Fibroblast of skin of right biceps (primary cell): Measurements from ENCODE around the gene NSMCE3.
A peak's percentile ranks its signal among the peaks of the same experiment; 100 is the strongest.

Experiments used
- DNase-seq: peaks from one replicate; pipeline ENCODE4 v3.0.0-alpha.2; 2013

Gene NSMCE3

DNA sequence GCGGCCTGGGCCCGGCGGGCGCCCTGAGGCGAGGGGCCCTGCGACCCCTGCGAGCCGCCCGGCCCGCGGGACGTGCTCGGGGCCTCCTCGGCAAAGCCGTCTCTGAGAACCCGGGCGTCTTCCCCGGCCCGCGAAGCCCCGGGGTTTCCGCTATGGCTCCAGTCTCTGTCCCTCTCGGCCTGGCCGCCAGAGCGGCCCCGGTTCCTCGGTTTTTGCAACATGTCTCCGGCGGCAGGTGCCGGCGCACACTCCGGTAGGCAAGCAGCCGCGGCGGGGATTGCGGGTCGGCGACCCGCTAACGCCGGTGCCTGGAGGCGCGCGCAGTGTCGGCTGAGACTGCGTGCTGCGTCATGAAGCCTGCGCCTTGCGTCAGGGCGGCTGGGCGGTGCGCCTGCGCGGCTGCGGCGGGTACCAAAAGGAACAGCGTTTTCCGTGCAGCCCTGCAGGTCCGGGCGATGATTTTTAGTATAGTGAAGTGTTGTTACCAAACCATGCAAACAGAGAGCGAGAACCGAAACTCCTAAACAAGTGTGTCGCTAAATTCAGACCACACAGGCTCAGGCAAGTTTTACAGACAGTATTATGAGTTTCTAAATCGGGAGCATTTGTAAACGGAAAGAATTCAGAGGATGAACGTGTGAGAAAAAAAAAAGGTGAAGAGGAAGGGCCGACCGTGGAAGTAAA, at the start of gene NSMCE3:
NSMCE3 (minus strand) TSS at position 338 of the 684 bp plus-strand sequence; CDS start at position 221, 117 bp downstream.
- DNase-seq: peak; percentile 86

DNA sequence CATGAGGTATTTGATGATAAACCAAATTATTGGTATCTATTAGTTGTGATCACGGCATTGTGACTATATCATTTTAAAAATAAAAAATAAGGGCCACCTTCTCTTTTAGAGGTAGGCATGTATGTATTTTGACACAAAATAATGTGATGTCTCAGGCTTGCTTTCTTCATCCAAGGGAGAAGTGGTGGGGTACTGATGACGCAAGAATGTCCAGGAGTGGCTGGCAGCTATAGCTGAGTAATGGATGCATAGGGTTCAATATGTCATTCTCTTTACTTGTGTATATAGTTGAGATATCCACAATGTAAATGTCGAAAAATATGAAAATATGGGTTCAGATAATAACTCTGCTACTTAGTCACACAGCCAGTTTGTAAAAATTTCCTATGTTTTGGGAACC, 46.8 kb upstream of the NSMCE3 start:
- no peak for DNase-seq

DNA sequence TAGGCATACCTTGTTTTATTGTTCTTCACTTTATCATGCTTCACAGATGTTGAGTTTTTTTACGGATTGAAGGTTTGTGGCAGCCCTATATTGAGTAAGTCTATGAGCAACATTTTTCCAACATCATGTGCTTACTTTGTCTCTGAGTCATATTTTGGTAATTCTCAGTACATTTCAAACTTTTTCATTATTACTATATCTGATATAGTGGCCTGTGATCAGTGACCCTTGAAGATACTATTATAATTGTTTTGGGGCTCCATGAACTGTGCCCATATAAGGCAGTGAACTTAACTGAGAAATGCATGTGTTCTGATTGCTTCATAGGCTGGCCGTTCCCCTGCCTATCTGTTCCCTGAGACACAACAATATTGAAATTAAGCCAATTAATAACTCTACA, 42.8 kb upstream of the NSMCE3 start:
- DNase-seq: peak; percentile 76

DNA sequence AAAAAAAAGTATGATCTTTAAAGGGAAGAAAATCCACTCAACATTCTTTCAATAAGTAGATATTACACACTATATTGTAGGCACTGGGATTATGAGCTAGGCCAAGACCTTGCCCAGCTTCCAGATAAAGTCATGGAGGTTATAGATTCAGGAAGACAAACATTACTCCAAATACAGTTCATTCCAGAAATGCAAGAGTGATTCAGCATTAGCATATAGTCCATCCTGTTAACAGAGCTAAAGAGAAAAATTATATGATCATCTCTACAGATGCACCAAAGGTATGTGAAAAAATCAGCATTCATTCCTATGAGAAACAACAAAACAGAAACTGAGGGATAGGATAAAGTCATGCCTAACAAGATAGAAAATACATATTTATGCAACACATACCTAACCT, 42.1 kb upstream of the NSMCE3 start:
- peak; percentile 41 for DNase-seq

DNA sequence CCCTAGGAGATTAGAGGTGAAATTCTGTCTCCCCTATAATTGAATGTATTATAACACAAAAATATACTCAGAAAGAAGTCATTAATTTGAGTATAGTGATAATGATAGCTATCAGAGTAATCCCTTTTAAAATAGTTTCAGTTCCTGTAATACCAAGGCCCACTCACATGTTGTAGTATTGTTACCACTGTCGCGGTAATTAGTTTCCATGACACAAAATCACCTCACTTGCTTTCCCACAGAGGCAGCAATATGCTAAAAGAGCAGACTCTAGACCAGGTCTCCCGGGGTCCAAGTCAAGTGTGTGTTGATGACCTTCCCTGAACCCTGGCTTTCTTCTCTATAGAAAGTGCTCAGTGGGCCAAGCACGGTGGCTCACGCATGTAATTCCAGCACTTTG, 39.5 kb upstream of the NSMCE3 start:
- DNase-seq: no peak

DNA sequence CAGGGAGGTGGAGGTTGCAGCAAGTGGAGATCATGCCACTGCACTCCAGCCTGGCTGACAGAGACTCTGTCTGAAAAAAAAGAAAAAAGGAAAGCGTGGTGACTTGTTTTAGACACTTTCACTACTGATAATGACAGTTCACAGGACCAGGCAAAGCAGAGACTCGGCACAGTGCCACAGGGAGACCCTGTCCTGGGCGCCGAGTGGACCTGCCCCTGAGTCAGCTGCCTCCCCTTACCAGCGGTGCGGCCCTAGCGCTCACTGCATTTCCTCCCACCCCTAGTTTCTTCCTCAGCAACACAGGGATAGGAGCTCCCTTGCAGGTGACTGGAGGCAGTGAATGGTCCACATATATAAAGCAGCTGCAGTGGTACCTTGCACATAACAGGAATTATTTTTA, 38.7 kb upstream of the NSMCE3 start:
- no peak for DNase-seq

DNA sequence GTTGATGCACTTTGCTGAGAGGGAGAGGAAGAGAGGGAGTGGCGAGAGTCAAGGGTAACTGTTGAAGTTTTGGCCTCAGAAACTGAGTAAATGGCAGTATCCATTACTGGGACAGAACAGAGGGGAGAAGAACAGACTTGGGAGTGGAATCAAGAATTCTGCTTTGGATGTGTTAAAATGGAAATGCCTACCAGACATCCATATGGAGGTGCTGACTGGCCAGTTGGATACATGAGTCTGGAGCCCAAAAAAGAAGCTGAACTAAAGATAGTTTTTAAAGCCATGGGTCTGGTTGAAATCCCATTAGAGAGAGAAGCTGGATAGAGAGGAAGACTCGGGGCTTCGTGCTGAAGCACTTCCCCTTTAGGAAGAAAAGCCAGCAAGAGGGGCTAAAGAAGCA, 35.9 kb upstream of the NSMCE3 start:
- no peak for DNase-seq

DNA sequence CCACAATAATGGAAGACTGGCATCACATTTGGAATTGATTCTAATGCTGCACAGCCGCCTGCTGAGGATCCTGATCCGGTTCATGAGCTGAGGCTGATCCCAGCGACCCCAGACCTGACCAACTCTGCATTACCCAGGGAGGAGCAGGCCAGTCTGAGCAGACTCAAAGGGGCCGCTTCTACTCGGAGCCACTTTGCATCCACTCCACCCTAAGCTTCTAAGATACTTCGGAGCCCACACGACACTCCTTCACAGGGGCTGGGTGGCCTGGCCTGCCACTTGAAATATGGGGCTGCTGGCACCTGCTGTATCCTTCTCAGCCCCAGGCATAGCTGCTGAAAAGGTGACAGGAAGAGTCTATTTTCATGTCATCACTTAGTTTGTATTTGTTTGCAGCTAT, 33.2 kb upstream of the NSMCE3 start:
- DNase-seq: no peak

DNA sequence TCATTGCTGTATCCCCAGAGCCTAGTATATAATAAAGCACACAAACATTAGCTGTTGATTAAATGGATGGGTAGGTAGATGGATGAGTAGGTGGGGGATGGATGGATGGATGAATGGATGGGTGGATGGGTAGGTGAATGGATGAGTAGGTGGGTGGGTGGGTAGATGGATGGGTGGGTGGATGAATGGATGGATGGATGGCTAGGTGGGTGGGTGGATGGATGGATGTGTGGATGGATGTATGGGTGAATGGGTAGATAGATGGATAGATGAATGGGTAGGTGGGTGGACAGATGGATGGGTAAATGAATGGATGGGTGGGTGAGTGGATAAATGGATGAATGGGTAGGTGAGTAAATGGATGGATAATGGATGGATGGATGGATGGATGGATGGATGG, 30.2 kb upstream of the NSMCE3 start:
- DNase-seq: no peak

DNA sequence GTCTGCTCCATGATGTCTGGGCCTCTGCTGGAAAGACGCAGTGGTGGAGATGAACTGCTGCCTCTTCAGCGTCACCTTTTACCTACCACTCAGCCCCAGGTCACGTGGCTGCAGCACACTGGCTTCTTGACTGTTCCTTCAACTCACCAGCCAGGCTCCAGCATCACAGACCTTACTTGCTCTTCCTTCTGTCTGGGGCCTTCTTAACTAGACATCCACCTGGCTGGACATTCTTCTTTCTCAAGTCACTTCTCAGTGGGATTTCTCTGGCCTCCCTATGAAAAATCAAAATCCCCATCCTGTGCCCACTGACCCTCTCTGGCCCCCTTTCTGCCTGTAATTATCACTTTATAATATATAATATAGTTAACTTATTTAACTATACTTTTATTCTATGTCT, 29.7 kb upstream of the NSMCE3 start:
- DNase-seq: no peak

DNA sequence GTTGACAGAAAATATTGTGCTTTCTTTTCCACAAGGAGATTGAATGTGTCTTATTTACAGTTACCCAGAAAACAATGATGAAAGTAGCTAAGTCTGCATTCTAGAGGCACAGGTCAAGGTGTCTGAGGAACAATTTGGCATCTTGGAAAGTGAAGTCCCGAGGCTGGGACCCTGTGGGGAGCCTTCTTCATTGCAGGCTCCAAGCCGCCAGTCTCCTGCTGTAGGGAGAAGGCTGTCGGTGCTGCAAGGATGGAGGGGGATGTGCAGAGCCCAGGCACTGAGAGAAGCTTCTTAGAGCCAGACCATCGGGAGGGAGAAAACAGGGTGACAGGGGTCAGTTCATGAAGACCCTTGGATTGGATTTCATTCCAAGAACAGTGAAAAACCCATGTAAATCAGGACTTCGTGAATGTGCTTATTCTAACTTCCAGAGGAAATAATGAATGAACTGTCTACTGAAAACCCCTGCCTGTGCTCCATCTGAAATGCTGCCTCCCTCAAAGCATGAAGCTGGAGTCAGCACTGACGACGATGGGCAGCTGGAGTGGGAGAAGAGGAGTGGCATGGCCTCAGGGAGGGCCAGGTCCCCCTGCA, 25.2 kb upstream of the NSMCE3 start:
- no peak for DNase-seq

DNA sequence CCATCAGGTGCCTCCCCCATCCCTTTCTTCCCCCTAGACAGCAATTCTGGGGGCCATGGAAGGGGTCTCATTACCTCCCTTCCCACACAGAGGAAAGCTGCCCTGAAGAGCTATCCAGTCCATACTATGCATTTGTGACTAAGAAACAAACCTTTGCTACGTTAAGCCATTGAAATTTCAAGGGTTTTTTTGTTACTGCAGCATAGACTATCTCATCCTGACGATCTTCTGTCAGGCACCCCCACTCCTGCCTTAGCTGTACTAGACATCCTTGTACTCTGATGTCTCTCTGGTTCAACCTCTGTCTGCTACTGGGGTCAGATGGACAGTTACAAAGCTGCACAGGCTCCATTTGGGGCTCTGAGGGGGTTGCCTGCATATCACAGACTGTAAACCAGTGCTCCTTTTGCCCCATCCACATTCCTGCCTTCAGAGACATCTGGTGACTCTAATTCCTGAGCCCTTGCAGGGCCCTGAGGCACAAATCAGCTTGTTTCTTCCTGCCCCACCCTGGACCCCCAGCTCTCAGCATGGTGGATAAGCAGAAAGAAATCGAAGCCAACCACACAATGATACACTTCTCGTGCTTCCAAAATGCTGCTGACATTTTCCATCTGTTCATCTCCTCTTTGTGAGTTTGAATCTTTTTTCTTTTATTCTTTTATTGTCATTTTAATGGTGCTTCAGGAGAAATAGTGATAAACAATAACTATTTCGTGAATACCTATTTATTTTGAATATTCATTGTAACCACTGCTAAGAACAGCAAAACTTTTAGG, 21.6 kb upstream of the NSMCE3 start:
- DNase-seq: no peak

DNA sequence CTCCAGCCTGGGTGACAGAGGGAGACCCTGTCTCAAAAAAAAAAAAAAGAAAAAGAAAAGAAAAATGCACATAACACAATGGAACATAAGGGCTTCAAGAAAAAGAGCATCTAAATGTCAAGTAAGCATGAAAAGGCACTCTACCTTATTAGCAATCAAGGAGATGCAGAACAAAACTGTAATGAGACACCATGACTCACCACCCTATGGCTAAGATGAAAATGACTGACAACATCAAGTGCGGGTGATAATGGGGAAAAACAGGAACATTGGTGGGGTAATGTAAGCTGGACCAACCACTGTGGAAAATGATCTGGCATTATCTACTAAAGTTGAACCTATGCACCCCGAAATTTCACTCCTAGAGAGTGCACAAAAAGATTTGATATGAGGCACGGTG, 19.6 kb upstream of the NSMCE3 start:
- no peak for DNase-seq

DNA sequence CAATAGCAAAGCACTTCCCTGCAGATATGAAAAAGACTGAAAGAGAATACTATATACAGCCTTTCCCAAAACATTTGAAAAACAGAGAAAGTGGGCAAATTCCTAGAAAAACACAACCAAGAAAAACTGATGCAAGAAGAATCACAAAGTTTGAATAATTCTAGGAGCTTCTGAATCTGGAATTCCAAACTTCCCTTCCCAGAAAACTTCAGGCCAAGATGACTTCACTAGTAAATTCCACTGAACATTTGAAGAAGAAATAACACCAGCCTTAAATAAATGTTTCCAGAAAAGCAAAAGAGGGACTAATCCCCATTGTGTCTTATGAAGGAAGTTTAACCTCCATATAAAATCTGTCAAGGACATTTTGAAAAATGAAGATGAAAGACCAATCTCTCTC, 15.8 kb upstream of the NSMCE3 start:
- DNase-seq: peak; percentile 30

DNA sequence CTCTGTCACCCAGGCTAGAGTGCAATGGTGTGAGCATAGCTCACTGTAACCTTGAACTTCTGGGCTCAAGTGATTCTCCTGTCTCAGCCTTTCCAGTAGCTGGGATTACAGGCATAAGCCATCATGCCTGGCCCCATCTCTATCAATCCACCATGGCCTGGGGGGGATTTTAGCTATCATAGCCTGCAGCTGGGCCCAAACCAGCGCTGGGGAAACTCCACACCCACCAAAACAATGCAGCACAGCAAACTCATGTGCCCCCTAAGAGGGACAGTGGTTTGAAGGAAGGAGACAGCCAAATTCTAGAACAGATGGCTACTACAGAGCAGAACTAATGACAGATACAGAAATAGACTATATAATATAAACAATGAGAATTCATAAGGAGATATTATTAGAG, 13.8 kb upstream of the NSMCE3 start:
- no peak for DNase-seq

DNA sequence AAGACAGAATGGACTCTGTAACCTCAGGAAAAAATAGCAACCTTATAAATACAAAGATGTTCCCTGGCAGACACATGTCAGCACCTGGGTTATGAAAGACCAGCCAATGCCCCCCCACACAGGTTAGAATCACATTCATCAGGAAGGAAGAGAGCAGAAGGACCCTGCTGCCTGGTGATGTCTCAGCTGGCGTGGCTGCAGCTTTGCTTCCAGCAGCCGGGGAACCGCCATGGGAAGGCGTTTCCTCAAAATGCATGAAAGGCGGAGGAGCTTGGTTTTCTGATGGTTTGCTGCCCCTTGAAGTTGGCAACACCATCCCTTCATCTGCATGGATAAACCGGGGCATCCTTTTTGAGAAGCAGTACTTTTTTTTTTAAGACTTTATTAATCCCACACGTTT, 10.9 kb upstream of the NSMCE3 start:
- DNase-seq: no peak

DNA sequence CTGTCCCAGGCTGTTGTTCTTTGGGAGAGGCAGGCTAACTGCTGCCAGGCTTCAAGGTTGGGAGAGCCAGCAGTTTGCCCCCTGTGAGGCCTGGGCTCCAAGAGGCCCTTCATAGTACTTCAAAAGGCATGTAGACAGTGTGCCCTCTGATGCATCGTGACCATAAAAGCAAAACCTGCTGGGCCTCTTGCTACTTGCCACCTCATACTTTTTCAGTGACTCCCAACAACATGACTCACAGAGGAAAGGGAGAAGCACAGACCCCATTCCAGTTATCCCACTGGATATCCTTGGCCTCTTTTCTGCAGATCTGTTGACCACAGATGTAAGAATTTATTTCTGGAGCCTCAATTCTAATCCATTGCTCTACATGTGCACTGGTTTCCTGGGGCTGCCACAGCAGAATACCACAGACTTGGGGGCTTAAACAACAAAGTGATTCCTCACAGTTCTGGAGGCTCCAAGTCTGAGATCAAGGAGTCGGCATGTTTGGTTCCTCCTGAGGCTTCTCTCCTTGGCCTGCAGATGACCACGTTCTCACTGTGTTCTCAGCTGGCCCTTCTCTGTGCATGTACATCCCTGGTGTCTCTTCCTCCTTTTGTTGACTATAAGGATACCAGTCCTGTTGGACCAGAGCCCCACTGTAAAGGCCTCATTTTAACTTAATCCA, 8.9 kb upstream of the NSMCE3 start:
- peak; percentile 97 for DNase-seq

DNA sequence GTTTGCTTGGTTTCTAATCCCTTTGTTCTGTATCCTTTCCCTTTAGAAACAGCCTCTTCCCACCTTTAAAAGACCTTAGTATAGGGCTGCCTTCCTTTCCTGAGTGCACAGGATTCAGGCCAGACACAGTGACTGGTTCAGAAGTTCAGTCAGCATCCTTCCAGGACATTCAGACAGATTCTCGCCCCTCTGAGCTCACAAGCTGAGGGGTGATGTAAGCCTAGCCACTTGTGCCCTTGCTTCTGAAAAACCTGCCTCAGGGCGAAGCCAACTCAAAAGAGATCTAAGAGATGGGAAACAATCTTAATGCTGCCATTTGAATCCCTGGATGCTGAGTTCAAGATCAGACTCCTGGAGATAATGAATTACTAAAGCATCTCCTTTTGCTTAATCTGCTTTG, 6.7 kb upstream of the NSMCE3 start:
- DNase-seq: no peak

DNA sequence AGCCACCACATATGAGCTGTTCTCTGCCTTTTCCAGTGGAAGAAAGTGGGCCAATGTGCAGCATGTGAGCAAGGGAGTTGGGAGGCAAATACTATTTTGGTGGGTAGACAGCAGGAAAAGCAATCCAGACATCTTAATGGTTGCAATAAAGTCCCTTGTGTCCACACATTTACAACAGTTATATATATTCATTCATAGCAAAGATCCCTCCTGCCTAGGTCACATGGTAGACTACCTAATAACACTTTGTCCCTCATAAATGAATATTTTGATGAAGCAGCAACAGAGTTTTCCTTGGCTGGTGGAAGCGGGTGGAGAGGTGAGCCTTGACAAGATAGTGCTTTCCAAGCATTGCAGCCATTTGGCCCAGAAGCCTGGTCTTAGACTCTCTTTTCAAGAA, 6.2 kb upstream of the NSMCE3 start:
- DNase-seq: no peak

DNA sequence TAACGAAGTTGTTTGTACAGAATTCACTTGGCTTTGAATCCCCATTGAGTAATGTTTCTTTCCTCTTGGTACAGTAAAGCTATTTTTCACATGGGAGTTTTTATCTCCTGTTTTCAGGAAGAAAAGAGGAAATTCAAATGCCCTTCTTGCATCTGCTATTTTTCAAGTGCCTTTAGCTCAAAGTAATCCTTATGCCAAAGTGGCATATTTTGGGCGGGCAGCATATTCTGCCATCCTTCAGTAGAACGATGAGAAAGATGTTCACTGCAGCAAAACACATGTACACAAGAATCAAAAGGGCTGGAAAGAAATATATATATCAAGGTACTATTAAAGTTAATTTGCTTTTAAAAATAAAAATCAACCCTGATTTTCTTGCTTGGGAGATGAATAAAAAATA, 5.3 kb upstream of the NSMCE3 start:
- no peak for DNase-seq

DNA sequence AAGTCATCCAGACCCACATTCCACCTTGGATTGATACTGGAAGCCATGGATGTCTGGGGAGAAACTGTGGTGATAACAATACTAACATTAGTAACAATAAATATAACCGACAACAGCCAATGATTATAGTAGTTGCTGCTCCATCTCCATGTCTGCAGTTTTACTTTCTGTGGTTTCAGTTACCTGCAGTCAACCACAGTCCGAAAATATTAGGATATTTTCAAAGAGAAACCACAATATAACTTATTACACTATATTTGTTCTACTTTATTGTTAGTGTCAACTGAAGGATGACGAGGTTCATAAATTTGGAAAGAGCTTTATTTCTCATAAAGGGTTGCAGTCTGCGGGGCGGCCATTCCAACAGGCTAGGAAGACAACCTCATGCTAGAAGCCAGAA, 2.6 kb upstream of the NSMCE3 start:
- DNase-seq: no peak

DNA sequence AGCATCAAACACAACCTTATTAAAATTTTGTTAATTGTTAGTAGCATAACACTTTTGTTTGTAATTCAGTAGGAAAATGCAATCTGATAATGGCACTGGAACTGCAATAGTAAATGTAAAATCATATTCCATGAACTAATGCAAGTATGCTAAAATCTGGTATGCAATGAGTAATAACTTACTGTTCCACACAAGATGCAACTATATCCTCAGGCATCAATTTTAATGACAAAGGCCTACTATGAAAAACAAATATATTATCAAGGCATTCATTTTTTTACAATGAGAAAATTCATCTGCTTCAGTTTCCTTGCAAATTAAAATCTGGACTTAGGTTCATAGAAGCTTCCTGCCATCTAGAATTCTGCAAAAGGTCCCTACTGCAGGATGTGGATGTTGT, 1.4 kb upstream of the NSMCE3 start:
- DNase-seq: peak; percentile 51

DNA sequence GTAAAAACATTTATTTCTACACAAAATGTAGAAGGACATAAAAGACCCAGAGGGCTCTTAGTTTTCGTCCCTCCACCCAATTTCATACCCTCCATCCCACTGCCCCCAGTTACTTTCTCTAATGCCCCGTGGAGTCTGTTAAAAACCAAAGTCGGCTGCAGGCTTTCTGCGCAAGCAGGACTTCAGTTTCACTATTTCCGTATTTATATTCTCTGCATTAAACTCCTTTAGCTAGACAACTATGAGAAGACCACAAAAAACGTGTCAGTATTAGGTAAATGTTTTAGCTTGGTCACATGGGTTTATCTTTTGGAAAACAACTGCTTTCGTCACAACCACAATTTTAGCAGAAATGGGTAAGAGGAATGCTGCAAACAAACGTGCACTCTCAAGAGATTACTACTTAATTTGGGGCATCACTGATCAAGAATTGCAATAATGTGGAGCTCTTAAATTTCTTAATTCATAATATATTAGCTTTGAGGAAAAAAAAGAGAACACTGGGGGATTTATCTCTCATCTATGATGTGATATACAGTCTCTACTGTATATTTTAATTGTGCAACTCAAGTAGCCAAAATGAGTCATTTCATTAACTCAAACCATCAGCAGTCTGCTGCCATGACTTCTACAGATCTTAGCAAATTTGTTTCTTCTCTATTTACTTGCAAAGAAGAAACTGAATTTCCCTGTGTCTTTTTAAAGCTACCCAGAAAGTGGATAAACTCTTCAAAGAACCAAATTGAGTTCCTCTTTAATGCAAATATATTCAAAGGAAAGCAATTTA, 740 bp upstream of the NSMCE3 start:
- peak; percentile 85 for DNase-seq
